ENCODE measurements around the gene TBCD.

DNA sequence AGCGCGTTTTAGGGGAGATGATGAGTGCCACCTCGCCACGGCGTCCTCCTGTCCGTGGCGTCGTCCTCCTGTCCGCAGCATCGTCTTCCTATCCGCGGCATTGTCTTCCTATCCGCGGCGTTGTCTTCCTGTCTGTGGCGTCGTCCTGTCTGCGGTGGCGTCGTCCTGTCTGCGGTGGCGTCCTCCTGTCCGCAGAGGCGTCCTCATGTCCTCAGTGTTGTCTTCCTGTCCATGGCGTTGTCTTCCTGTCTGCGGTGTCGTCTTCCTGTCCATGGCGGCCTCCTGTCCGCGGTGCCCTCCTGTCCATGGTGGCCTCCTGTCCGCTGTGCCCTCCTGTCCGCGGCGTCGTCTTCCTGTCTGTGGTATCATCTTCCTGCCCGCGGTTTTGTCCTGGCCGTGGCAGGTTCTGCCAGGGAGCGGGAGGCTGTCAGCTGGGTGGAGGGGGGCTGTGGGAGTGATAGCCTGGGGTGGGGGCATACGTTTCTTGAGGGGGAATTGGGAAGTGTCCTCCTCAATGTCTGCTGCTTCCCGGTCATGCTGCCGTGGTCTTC, 30.9 kb downstream of the TBCD start:
- TF ChIP-seq CTCF (IDR thresholded peaks at IDR 0.05) (no peak), POLR2A (IDR thresholded peaks at IDR 0.05) (no peak)
